Stomach smooth muscle (tissue), 2 donors: ENCODE measurements around the gene STH.

Experiments
- H3K27ac ChIP-seq: one replicate; pipeline ENCODE4 v1.7.0; 2013; ENCODE audit warnings: mild to moderate bottlenecking, low read length, inconsistent platforms
- H3K27me3 ChIP-seq, 2 donors: one replicate each; pipeline ENCODE4 v1.7.0; 2013; ENCODE audit warnings: low read length in 2 of 2; ENCODE audit not compliant: insufficient read depth in 2 of 2, control insufficient read depth in 1 of 2
- H3K36me3 ChIP-seq, 2 donors: one replicate each; pipeline ENCODE4 v1.7.0; 2013; ENCODE audit warnings: low read length in 2 of 2; ENCODE audit not compliant: control insufficient read depth in 2 of 2, insufficient read depth in 2 of 2
- H3K4me1 ChIP-seq: one replicate; pipeline ENCODE4 v1.7.0; 2013; ENCODE audit warnings: low read length; ENCODE audit not compliant: control insufficient read depth, insufficient read depth
- H3K4me3 ChIP-seq, 2 donors: one replicate each; pipeline ENCODE4 v1.7.0; 2013; ENCODE audit warnings: low read length in 2 of 2
- H3K9ac ChIP-seq, 2 donors: one replicate each; pipeline ENCODE4 v1.7.0; 2013; ENCODE audit warnings: low read length in 2 of 2, mild to moderate bottlenecking in 1 of 2
- H3K9me3 ChIP-seq, 2 donors: one replicate each; pipeline ENCODE4 v1.7.0; 2013; ENCODE audit warnings: low read length in 2 of 2; ENCODE audit not compliant: control insufficient read depth in 2 of 2
- donor health status: healthy.
- donor health status: Pancreatic carcinoma.

The STH gene

DNA sequence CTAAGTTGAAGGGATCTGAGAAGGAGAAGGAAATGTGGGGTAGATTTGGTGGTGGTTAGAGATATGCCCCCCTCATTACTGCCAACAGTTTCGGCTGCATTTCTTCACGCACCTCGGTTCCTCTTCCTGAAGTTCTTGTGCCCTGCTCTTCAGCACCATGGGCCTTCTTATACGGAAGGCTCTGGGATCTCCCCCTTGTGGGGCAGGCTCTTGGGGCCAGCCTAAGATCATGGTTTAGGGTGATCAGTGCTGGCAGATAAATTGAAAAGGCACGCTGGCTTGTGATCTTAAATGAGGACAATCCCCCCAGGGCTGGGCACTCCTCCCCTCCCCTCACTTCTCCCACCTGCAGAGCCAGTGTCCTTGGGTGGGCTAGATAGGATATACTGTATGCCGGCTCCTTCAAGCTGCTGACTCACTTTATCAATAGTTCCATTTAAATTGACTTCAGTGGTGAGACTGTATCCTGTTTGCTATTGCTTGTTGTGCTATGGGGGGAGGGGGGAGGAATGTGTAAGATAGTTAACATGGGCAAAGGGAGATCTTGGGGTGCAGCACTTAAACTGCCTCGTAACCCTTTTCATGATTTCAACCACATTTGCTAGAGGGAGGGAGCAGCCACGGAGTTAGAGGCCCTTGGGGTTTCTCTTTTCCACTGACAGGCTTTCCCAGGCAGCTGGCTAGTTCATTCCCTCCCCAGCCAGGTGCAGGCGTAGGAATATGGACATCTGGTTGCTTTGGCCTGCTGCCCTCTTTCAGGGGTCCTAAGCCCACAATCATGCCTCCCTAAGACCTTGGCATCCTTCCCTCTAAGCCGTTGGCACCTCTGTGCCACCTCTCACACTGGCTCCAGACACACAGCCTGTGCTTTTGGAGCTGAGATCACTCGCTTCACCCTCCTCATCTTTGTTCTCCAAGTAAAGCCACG, 28.3 kb downstream of the STH start:
- Histone ChIP-seq H3K9ac (no peak overlapping the region), H3K27ac (peak overlapping the region; percentile 18), H3K9me3 (no peaks in the 10 kb centered on the region), H3K4me3 (no peak overlapping the region), H3K36me3 (peaks cover 28 to 40% of the 10 kb centered on the region in 2 donors), H3K4me1 (no peaks in the 10 kb centered on the region), H3K27me3 (no peaks in the 10 kb centered on the region)

DNA sequence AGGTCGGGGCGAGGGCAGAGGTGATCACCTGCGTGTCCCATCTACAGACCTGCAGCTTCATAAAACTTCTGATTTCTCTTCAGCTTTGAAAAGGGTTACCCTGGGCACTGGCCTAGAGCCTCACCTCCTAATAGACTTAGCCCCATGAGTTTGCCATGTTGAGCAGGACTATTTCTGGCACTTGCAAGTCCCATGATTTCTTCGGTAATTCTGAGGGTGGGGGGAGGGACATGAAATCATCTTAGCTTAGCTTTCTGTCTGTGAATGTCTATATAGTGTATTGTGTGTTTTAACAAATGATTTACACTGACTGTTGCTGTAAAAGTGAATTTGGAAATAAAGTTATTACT, 28.9 kb downstream of the STH start:
- Histone ChIP-seq H3K9ac (no peak overlapping the region), H3K27ac (peak overlapping the region; percentile 18), H3K9me3 (no peaks in the 10 kb centered on the region), H3K36me3 (peaks cover 34 to 43% of the 10 kb centered on the region in 2 donors), H3K4me3 (no peak overlapping the region), H3K4me1 (no peaks in the 10 kb centered on the region), H3K27me3 (no peaks in the 10 kb centered on the region)

GRCh38 chr17:46028374-46028773, 29.3 kb downstream of the STH start:
- Histone ChIP-seq H3K4me1 (no peaks in the 10 kb centered on the region), H3K27ac (peak overlapping the region; percentile 18), H3K36me3 (peaks cover 38 to 44% of the 10 kb centered on the region in 2 donors), H3K9ac (no peak overlapping the region), H3K9me3 (no peaks in the 10 kb centered on the region), H3K27me3 (no peaks in the 10 kb centered on the region), H3K4me3 (no peak overlapping the region)

GRCh38 chr17:46028981-46029565, 30.0 kb downstream of the STH start:
- Histone ChIP-seq H3K27ac (no peak overlapping the region), H3K4me1 (no peaks in the 10 kb centered on the region), H3K4me3 (no peak overlapping the region), H3K36me3 (peaks cover 45 to 51% of the 10 kb centered on the region in 2 donors), H3K9ac (no peak overlapping the region), H3K27me3 (no peaks in the 10 kb centered on the region), H3K9me3 (no peaks in the 10 kb centered on the region)

DNA sequence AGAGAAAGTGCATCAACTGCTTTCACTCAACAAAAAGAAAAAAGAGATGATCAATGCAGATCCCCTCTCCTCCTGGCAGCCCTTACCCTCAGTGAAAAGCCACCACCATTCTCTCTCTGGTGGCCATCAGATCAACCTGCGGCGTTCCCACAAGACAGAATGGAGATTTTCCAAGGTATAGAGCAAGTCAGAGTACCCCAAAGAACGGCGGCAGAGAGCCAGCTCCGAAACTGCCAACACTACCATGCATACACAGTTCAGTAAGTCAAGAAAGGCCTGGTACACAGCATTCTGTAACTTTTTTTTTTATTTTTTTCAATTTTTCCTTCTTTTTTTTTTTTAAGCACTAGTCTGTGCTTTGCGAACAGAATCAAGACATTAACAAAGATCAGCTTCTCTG, 30.6 kb downstream of the STH start:
- Histone ChIP-seq H3K9ac (no peak overlapping the region), H3K4me3 (no peak overlapping the region), H3K27me3 (no peaks in the 10 kb centered on the region), H3K9me3 (no peaks in the 10 kb centered on the region), H3K27ac (no peak overlapping the region), H3K36me3 (peaks cover 51 to 57% of the 10 kb centered on the region in 2 donors), H3K4me1 (no peaks in the 10 kb centered on the region)

DNA sequence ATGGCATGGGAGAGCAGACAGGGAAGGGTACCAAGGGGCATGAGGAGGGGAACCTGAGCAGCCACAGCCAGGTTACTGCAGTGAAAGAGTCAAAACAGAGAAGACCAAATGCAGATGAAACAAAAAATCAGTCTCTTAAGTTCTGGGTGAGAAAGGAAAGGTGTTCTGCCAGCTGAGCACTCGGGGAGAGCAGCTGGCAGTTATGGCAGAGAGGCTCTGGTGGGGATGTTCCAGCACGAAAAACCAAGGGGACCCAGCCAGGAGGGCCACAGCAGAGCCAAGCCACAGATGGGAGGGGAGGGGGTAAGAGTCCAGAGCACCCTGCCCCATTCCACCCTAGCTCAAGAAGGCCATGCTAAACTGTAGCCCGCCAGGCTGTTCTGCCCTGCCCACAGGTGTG, 31.7 kb downstream of the STH start:
- Histone ChIP-seq H3K36me3 (peaks cover 56 to 65% of the 10 kb centered on the region in 2 donors), H3K9me3 (no peaks in the 10 kb centered on the region), H3K4me3 (no peak overlapping the region), H3K4me1 (no peaks in the 10 kb centered on the region), H3K9ac (no peak overlapping the region), H3K27me3 (no peaks in the 10 kb centered on the region), H3K27ac (no peak overlapping the region)

DNA sequence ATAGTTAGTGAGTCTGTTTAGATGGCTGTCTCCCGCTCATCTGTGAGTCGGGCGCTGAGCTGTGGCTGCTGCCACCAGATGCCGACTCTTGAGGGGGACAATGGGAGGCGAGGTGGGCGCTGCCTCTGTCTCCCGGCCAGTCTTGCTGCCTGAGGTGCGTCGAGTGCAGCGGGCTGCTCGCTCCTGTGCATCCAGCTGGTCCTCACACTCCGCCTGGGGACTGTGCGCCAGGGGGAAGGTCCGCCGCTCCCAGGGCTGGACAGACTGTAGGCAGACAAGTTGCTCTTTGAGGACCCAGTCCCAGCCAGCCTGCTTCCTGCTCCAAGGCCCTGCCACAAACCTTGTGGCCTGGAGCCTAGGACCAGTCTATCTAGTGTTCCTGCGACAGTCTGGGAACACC, 32.4 kb downstream of the STH start:
- peaks cover 61 to 69% of the 10 kb centered on the region in 2 donors for H3K36me3 ChIP-seq
- no peaks in the 10 kb centered on the region for H3K9me3 ChIP-seq
- H3K4me3 ChIP-seq, result no peak overlapping the region
- no peak overlapping the region for H3K27ac ChIP-seq
- H3K27me3 ChIP-seq, result no peaks in the 10 kb centered on the region
- H3K9ac ChIP-seq, result no peak overlapping the region
- H3K4me1 ChIP-seq, result no peaks in the 10 kb centered on the region

- Histone ChIP-seq H3K36me3 (peaks cover 62 to 69% of the 10 kb centered on the region in 2 donors), H3K4me3 (no peak overlapping the region), H3K27ac (no peak overlapping the region), H3K4me1 (no peaks in the 10 kb centered on the region), H3K9ac (no peak overlapping the region), H3K27me3 (no peaks in the 10 kb centered on the region), H3K9me3 (no peaks in the 10 kb centered on the region)
Measured at GRCh38 chr17:46031920-46032319, 32.9 kb downstream of the STH start.

DNA sequence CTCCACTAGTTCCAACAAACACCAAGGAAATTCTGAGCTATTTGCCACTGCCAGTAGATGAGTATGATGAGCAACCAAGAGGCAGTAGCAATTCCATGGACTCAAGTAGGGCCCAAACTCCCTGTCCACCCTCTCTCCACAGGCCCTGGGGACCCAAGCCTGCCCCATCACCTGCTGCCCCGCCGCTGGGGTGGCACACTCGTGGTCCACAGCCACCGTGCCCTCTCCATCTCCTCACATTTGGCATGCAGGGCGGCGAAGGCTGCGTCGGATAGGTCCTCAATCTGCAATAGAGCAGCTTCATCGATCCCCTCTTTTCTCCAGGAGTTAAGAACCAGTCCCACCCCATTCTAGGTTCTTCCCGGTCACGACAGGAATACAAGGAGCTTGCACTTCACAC, 33.9 kb downstream of the STH start:
- H3K4me3 ChIP-seq, result no peak overlapping the region
- H3K9me3 ChIP-seq, result no peaks in the 10 kb centered on the region
- H3K27me3 ChIP-seq, result no peaks in the 10 kb centered on the region
- H3K4me1 ChIP-seq, result no peaks in the 10 kb centered on the region
- peaks cover 70% of the 10 kb centered on the region in 2 donors for H3K36me3 ChIP-seq
- H3K9ac ChIP-seq, result no peak overlapping the region
- H3K27ac ChIP-seq, result no peak overlapping the region

DNA sequence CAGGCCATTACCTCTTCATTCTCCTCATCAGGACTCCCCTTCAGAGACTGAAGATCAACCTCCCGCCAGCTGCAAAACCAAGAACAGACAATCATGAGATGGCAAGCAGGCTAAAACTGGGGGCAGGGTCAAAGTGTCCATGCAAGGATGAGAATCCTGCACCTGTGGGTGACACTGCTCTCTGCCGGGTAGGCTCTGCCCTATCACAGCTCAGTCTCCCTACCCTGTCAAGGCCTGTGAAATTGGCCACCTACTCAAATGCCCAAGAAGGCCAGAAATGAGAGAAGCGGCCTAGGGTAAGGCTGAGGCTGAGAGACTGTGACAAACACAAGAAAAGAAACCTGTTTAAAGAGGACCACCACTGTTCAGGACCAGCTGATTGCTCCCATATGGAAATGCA, 34.3 kb downstream of the STH start:
- Histone ChIP-seq H3K4me1 (no peaks in the 10 kb centered on the region), H3K4me3 (no peak overlapping the region), H3K27me3 (no peaks in the 10 kb centered on the region), H3K9me3 (no peaks in the 10 kb centered on the region), H3K9ac (no peak overlapping the region), H3K36me3 (peaks cover 71 to 75% of the 10 kb centered on the region in 2 donors), H3K27ac (no peak overlapping the region)
